Measurements from ENCODE around the gene CHD5.

The CHD5 gene

GRCh38 chr1:6073480-6074053, 106.6 kb downstream of the CHD5 start:
- H3K4me3 ChIP-seq (replicated peaks; ENCODE audit: low read depth, low read length), result no peak overlapping the region
- DNase-seq (ENCODE audit: extremely low read depth, insufficient read length), result no peak
- TF ChIP-seq, protein P1, sequence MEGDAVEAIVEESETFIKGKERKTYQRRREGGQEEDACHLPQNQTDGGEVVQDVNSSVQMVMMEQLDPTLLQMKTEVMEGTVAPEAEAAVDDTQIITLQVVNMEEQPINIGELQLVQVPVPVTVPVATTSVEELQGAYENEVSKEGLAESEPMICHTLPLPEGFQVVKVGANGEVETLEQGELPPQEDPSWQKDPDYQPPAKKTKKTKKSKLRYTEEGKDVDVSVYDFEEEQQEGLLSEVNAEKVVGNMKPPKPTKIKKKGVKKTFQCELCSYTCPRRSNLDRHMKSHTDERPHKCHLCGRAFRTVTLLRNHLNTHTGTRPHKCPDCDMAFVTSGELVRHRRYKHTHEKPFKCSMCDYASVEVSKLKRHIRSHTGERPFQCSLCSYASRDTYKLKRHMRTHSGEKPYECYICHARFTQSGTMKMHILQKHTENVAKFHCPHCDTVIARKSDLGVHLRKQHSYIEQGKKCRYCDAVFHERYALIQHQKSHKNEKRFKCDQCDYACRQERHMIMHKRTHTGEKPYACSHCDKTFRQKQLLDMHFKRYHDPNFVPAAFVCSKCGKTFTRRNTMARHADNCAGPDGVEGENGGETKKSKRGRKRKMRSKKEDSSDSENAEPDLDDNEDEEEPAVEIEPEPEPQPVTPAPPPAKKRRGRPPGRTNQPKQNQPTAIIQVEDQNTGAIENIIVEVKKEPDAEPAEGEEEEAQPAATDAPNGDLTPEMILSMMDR (IDR thresholded peaks at IDR 0.05; ENCODE audit: insufficient read depth, low read length, poor library complexity, severe bottlenecking), result no peak
- H3K36me3 ChIP-seq (ENCODE audit: control insufficient read depth, insufficient read depth, low read length), result peaks cover 21% of the 10 kb centered on the region
- no peaks in the 10 kb centered on the region for H3K27me3 ChIP-seq (replicated peaks; ENCODE audit: control insufficient read depth, insufficient read depth, low read length)

DNA sequence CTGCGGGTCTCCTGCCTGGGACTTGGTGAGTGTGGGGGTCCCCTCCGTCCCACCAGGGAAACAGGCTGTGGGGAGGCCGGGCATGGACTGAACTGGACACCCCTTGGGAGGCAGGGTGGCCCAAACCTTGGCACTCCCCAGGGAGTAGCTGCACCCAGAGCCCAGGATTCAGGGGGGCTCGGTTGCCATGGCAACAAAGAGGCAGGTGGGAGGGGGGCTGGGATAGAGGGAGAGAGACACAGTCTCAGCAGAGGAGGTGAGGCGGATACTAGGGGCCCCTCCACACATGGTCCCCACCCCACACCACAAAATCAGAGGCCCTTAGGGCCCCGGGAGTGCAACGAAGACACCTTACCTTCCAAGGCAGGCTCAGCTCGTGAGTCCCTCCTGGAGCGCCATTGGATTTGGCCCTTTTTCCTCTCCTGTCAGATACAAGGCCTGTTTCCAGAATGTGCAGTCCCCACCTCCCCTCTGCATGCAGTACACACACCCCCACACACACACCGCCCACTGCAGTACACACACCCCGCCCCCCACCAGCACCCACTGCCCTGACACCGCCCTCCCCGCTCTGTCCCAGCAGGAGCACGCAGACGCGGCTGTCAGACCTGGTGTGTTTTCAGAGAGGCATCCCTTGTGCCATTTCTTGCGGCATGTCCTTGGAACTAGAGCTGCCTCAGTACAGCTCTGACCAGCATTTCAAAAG, 107.2 kb downstream of the CHD5 start:
- Histone ChIP-seq H3K36me3 (ENCODE audit: control insufficient read depth, insufficient read depth, low read length) (peaks cover 21% of the 10 kb centered on the region), H3K27me3 (replicated peaks; ENCODE audit: control insufficient read depth, insufficient read depth, low read length) (no peaks in the 10 kb centered on the region), H3K4me3 (replicated peaks; ENCODE audit: low read depth, low read length) (no peak overlapping the region)
- DNase-seq (ENCODE audit: extremely low read depth, insufficient read length), result no peak
- TF ChIP-seq, protein P1 (IDR thresholded peaks at IDR 0.05; ENCODE audit: insufficient read depth, low read length, poor library complexity, severe bottlenecking), result no peak

DNA sequence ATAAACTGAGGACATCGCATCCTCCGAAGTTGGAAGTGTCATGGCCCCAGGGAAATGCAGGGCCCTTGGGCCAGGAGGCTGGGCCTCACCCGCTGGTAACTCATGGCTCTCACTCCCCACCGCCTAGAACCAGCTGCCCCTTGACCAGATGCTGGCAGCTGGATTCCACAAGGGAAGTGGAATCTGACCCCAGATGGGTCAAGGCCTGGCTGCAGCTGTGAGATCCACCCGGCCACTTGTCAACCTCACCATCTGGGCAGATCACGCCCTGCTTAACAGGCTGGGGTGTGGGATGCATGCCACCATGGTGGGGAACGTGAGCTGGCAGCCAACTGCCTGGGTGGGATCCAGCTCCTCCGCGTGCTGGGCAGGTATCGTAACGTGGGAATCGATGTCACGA, 108.9 kb downstream of the CHD5 start:
- no peak overlapping the region for H3K4me3 ChIP-seq (replicated peaks; ENCODE audit: low read depth, low read length)
- DNase-seq (ENCODE audit: extremely low read depth, insufficient read length), result no peak
- no peaks in the 10 kb centered on the region for H3K27me3 ChIP-seq (replicated peaks; ENCODE audit: control insufficient read depth, insufficient read depth, low read length)
- peaks cover 21% of the 10 kb centered on the region for H3K36me3 ChIP-seq (ENCODE audit: control insufficient read depth, insufficient read depth, low read length)
- TF ChIP-seq, protein P1 (IDR thresholded peaks at IDR 0.05; ENCODE audit: insufficient read depth, low read length, poor library complexity, severe bottlenecking), result no peak

DNA sequence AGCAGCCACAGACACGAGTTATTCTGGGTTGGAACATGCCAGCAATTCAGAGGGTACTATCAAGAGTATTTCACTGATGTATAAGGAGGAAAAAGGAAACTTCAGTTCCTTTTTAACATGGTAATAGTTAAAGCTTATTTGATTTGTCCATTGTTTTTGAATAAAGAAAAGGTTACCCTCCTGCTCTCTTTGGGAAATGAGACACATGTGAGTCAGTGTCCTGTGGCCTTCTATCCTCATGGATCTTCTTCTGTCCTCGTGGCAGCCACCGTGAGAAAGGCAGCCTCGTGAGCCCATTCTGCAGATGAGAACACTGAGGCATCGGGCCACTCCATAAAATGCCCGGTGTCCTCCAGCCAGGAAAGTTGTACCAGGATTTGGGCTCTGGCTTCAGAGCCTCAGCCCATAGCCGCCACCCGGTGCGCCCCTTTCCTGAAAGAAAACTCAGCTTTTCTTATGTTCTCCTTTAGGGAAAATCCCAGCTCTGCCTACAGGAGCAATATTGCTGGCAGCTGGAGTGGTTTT, 109.6 kb downstream of the CHD5 start:
- TF ChIP-seq, protein P1 (IDR thresholded peaks at IDR 0.05; ENCODE audit: insufficient read depth, low read length, poor library complexity, severe bottlenecking), result no peak
- peaks cover 18% of the 10 kb centered on the region for H3K36me3 ChIP-seq (ENCODE audit: control insufficient read depth, insufficient read depth, low read length)
- H3K4me3 ChIP-seq (replicated peaks; ENCODE audit: low read depth, low read length), result no peak overlapping the region
- no peaks in the 10 kb centered on the region for H3K27me3 ChIP-seq (replicated peaks; ENCODE audit: control insufficient read depth, insufficient read depth, low read length)
- DNase-seq (ENCODE audit: extremely low read depth, insufficient read length), result no peak

GRCh38 chr1:6069573-6069972, 110.5 kb downstream of the CHD5 start:
- Histone ChIP-seq H3K4me3 (replicated peaks; ENCODE audit: low read depth, low read length) (no peak overlapping the region), H3K36me3 (ENCODE audit: control insufficient read depth, insufficient read depth, low read length) (peaks cover 18% of the 10 kb centered on the region), H3K27me3 (replicated peaks; ENCODE audit: control insufficient read depth, insufficient read depth, low read length) (no peaks in the 10 kb centered on the region)
- DNase-seq (ENCODE audit: extremely low read depth, insufficient read length), result no peak
- TF ChIP-seq, protein P1 (IDR thresholded peaks at IDR 0.05; ENCODE audit: insufficient read depth, low read length, poor library complexity, severe bottlenecking), result no peak
